Adrenal gland (tissue), 12 donors: Measurements from ENCODE around the gene DMXL1. TPM values are rescaled to one million over a fixed set of nuclear protein-coding genes. Genes with fewer than 3 reads are reported as not detected.

Experiments
- DNase-seq, 7 donors: peaks; one replicate each; pipeline ENCODE4 v3.0.0-alpha.2; 2019 to 2020
- H3K27ac ChIP-seq, 5 donors: fragments of 200-600 bp; sonication (generic) in 4 of 5; 1 replicate in 3 of 5; 2 replicates in 2 of 5; pipeline versions ENCODE4 v1.5.1 to v1.8.0; 2016 to 2020; ENCODE audit warnings: mild to moderate bottlenecking in 1 of 5
- H3K27me3 ChIP-seq: fragments of 200-600 bp; 2 replicates; pipeline ENCODE4 v1.8.0; 2021
- H3K36me3 ChIP-seq, 2 donors: fragments of 200-600 bp; replicated peaks in 1 of 2; 1 replicate in 1 of 2; 2 replicates in 1 of 2; pipeline versions ENCODE4 v1.5.1 to v1.8.0; 2018 to 2022
- H3K4me1 ChIP-seq, 2 donors: fragments of 200-600 bp; replicated peaks in 1 of 2; 1 replicate in 1 of 2; 2 replicates in 1 of 2; pipeline versions ENCODE4 v1.5.1 to v1.8.0; 2018 to 2021
- H3K4me3 ChIP-seq, 4 donors: fragments of 200-600 bp; sonication (generic) in 3 of 4; one replicate each; pipeline ENCODE4 v1.5.1; 2016 to 2018
- H3K9me3 ChIP-seq, 3 donors: fragments of 200-600 bp; sonication (generic) in 1 of 3; replicated peaks in 1 of 3; 1 replicate in 2 of 3; 2 replicates in 1 of 3; pipeline versions ENCODE4 v1.5.1 to v1.8.0; 2016 to 2021
- CTCF ChIP-seq, 6 experiments: fragments of 450-650 bp in 4 of 6; fragments of 200-600 bp in 2 of 6; sonication (generic) in 1 of 6; IDR thresholded peaks; 1 replicate in 5 of 6; 2 replicates in 1 of 6; pipeline versions ENCODE4 v1.5.1 to v1.8.0; 2016 to 2021; ENCODE audit warnings: antibody characterized with exemption in 6 of 6, mild to moderate bottlenecking in 2 of 6, moderate library complexity in 1 of 6
- POLR2A ChIP-seq, 2 donors: fragments of 450-650 bp; IDR thresholded peaks; one replicate each; pipeline ENCODE4 v1.6.1; 2017; ENCODE audit warnings: antibody characterized with exemption in 2 of 2, mild to moderate bottlenecking in 2 of 2, moderate library complexity in 1 of 2
- WGBS, 4 donors: extraction: QIAGEN DNeasy Blood & Tissue Kit in 2 of 4; methylation state at CpG; one replicate each; pipeline versions ENCODE4 v1.1.5 to v1.1.7; 2013 to 2017; 5-methylcytosine and 5-hydroxymethylcytosine counted together
- intact Hi-C, 2 donors: fragments of 100-400 bp; cut with DNase I; formaldehyde crosslinking; loops; one replicate each; pipeline versions ENCODE4 v1.14.1 to v1.15.0; 2022 to 2023
- polyA plus RNA-seq, 3 donors: library from polyadenylated mRNA; stranded (reverse); fragments of 200-250 nt in 2 of 3; fragments of 350-450 nt in 1 of 3; fragmentation: Illumina TruSeq in 1 of 3; extraction: RNeasy Lipid Tissue Mini Kit (QIAGEN cat#74804) in 1 of 3; gene quantifications; one replicate each; pipeline ENCODE4 v1.2.3, GENCODE V29; 2013 to 2014
- total RNA-seq, 9 donors: library from RNA; depleted of rRNA in 4 of 9; stranded (reverse); fragments of >200 nt in 4 of 9; fragments of 120-200 nt in 1 of 9; fragmentation: NEBNext Ultra II Directional in 1 of 9; extraction: Animal tissue kit (Norgen Biotek cat#: 25700) in 1 of 9; gene quantifications; one replicate each; pipeline versions ENCODE4 v1.1.0 to v1.2.4, GENCODE V29; 2013 to 2023
- donor health status: healthy with polysubstance abuse.
- donor health status: Bipolar disorder and iron deficiency.
- donor health status: DM: yes; HTN: yes; CAD: no.
- donor health status: DM: no; HTN: no; CAD: no.
- donor health status: DM: no; HTN: no; CAD: no.
- donor health status: DM: yes; HTN: yes; CAD: no.

DMXL1 gene
- total and polyA plus RNA-seq, 12 donors: 15.1 to 91.1 (median 41.2) TPM

- Histone ChIP-seq H3K4me3 (no peak overlapping the region), H3K27ac (no peak overlapping the region), H3K9me3 (no peaks in the 10 kb centered on the region), H3K27me3 (no peaks in the 10 kb centered on the region), H3K4me1 (no peaks in the 10 kb centered on the region), H3K36me3 (peaks cover 0 to 8% of the 10 kb centered on the region in 2 donors)
- intact Hi-C loops: no loop called here
- no peak for TF ChIP-seq CTCF (IDR thresholded peaks at IDR 0.05)
- TF ChIP-seq POLR2A (IDR thresholded peaks at IDR 0.05): no peak
- no peak for DNase-seq
- 85 to 90% (median 89%) methylated on average over 1 of the region's 1 CpG for WGBS, 4 donors
Measured at GRCh38 chr5:119190470-119191095, 119.7 kb downstream of the DMXL1 start.

GRCh38 chr5:119191944-119192343 lies 121.1 kb downstream of the DMXL1 start:
- no peak for DNase-seq
- intact Hi-C loops: no loop called here
- Histone ChIP-seq H3K9me3 (no peaks in the 10 kb centered on the region), H3K4me1 (no peaks in the 10 kb centered on the region), H3K4me3 (no peak overlapping the region), H3K27me3 (no peaks in the 10 kb centered on the region), H3K36me3 (peaks cover 0 to 8% of the 10 kb centered on the region in 2 donors), H3K27ac (no peak overlapping the region)
- no peak for TF ChIP-seq CTCF (IDR thresholded peaks at IDR 0.05)
- TF ChIP-seq POLR2A (IDR thresholded peaks at IDR 0.05): no peak
- WGBS, 4 donors: 85 to 98% (median 96%) methylated on average over 1 of the region's 1 CpG

GRCh38 chr5:119200795-119201194 lies 129.9 kb downstream of the DMXL1 start:
- Histone ChIP-seq H3K27ac (no peak overlapping the region), H3K36me3 (peaks cover 0 to 16% of the 10 kb centered on the region in 2 donors)
- intact Hi-C loops: no loop called here

GRCh38 chr5:119207105-119207504 lies 136.2 kb downstream of the DMXL1 start:
- DNase-seq: no peak
- intact Hi-C loops: no loop called here
- H3K4me3 ChIP-seq: no peak overlapping the region
- no peak overlapping the region for H3K27ac ChIP-seq
- H3K4me1 ChIP-seq: no peaks in the 10 kb centered on the region
- H3K27me3 ChIP-seq: no peaks in the 10 kb centered on the region
- TF ChIP-seq CTCF (IDR thresholded peaks at IDR 0.05): no peak
- TF ChIP-seq POLR2A (IDR thresholded peaks at IDR 0.05): no peak
- WGBS, 4 donors: 88 to 100% (median 91%) methylated on average over 1 of the region's 1 CpG
- peaks cover 0 to 3% of the 10 kb centered on the region in 2 donors for H3K36me3 ChIP-seq
- no peaks in the 10 kb centered on the region for H3K9me3 ChIP-seq

More at GRCh38 chr5:119200795-119201194, 129.9 kb downstream of the DMXL1 start:
- Histone ChIP-seq H3K4me1 (no peaks in the 10 kb centered on the region), H3K4me3 (no peak overlapping the region), H3K9me3 (no peaks in the 10 kb centered on the region), H3K27me3 (no peaks in the 10 kb centered on the region)
- no peak for TF ChIP-seq POLR2A (IDR thresholded peaks at IDR 0.05)
- no peak for TF ChIP-seq CTCF (IDR thresholded peaks at IDR 0.05)
- DNase-seq: no peak
